ENCODE results near the gene METAP1.

- no peak for TF ChIP-seq CTCF (conservative IDR thresholded peaks at IDR 0.05)
- TF ChIP-seq ZFX (IDR thresholded peaks at IDR 0.05): no peak
Observed at GRCh38 chr4:99099311-99099710, 103.8 kb downstream of the METAP1 start.

Measured in C4-2B (cell line).